Mesendoderm (in vitro differentiated cells): ENCODE measurements around the gene CAST.

ENCODE experiments used
- DNase-seq: peaks from one replicate; pipeline ENCODE4 v3.0.0; 2013
- H2AK5ac ChIP-seq: 2 replicates; pipeline ENCODE4 v1.6.1; 2013; ENCODE audit warnings: low read length, inconsistent platforms
- H2BK120ac ChIP-seq: 2 replicates; pipeline ENCODE4 v1.6.1; 2013; ENCODE audit warnings: low read depth, mild to moderate bottlenecking, low read length, moderate library complexity, mixed read lengths
- H2BK15ac ChIP-seq: replicated peaks from 2 replicates; pipeline ENCODE4 v1.6.1; 2013; ENCODE audit warnings: low read depth, mild to moderate bottlenecking, moderate library complexity
- H2BK5ac ChIP-seq: 2 replicates; pipeline ENCODE4 v1.6.1; 2013; ENCODE audit warnings: low read length, inconsistent platforms
- H3K18ac ChIP-seq: 2 replicates; pipeline ENCODE4 v1.6.1; 2013; ENCODE audit warnings: mild to moderate bottlenecking, low read length, mixed read lengths
- H3K23ac ChIP-seq: one replicate; pipeline ENCODE4 v1.6.1; 2013; ENCODE audit warnings: low read length
- H3K27ac ChIP-seq: 2 replicates; pipeline ENCODE4 v1.5.1; 2013; ENCODE audit warnings: low read depth, mild to moderate bottlenecking, inconsistent platforms, low read length, moderate library complexity
- H3K27me3 ChIP-seq: 2 replicates; pipeline ENCODE4 v1.6.1; 2013; ENCODE audit warnings: low read length, control low read depth, mild to moderate bottlenecking, inconsistent platforms; ENCODE audit not compliant: insufficient read depth, poor library complexity
- H3K36me3 ChIP-seq: 2 replicates; pipeline ENCODE4 v1.6.1; 2013; ENCODE audit warnings: low read length, inconsistent platforms; ENCODE audit not compliant: control insufficient read depth, insufficient read depth
- H3K4ac ChIP-seq: one replicate; pipeline ENCODE4 v1.6.1; 2013; ENCODE audit warnings: low read depth, mild to moderate bottlenecking, low read length, moderate library complexity
- H3K4me1 ChIP-seq: 2 replicates; pipeline ENCODE4 v1.6.1; 2013; ENCODE audit warnings: low read depth, low read length, inconsistent platforms; ENCODE audit not compliant: control insufficient read depth
- H3K4me2 ChIP-seq: 2 replicates; pipeline ENCODE4 v1.6.1; 2013; ENCODE audit warnings: low read length
- H3K4me3 ChIP-seq: 2 replicates; pipeline ENCODE4 v1.5.1; 2013; ENCODE audit warnings: mild to moderate bottlenecking, low read length
- H3K56ac ChIP-seq: one replicate; pipeline ENCODE4 v1.6.1; 2013; ENCODE audit warnings: low read length
- H3K79me1 ChIP-seq: 2 replicates; pipeline ENCODE4 v1.6.1; 2013; ENCODE audit warnings: low read length, inconsistent platforms
- H3K79me2 ChIP-seq: 2 replicates; pipeline ENCODE4 v1.6.1; 2013; ENCODE audit warnings: mild to moderate bottlenecking, low read length; ENCODE audit not compliant: control insufficient read depth, insufficient read depth
- H3K9ac ChIP-seq: 2 replicates; pipeline ENCODE4 v1.6.1; 2013; ENCODE audit warnings: low read length, inconsistent platforms
- H4K5ac ChIP-seq: one replicate; pipeline ENCODE4 v1.6.1; 2013; ENCODE audit warnings: low read length
- H4K8ac ChIP-seq: one replicate; pipeline ENCODE4 v1.6.1; 2013; ENCODE audit warnings: low read depth, mild to moderate bottlenecking, control low read depth, low read length, moderate library complexity
- WGBS: extraction: QIAGEN DNeasy Blood & Tissue Kit; methylation state at CpG from one replicate; pipeline ENCODE4 v1.1.7; 2013; ENCODE audit warnings: low lambda C conversion rate, missing lambda C conversion rate; ENCODE audit not compliant: insufficient coverage; ENCODE audit errors: extremely low coverage; 5-methylcytosine and 5-hydroxymethylcytosine counted together

The CAST gene

DNA sequence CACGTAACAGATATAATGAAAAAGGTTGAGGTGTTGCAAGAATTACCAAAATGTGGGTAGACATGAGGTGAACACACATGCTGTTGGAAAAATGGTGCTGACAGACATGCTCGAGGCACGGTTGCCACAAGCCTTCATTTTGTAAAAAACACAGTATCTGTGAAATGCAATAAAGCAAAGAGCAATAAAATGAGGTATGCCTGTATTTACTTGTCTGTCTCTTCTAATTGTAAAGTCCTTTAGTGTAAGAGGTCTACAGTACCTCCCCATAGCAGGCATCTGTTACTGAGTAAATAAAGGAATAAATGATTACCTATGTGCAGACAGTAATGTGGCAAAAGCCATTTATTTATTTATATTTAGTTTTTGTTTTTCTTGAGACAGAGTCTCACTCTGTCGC, 3.0 kb upstream of the CAST start:
- Histone ChIP-seq H3K79me2 (no peaks in the 10 kb centered on the region), H2BK120ac (no peak overlapping the region), H3K9ac (no peak overlapping the region), H3K18ac (no peak overlapping the region), H3K27ac (no peak overlapping the region), H3K56ac (no peak overlapping the region), H4K5ac (no peak overlapping the region), H3K4me1 (no peaks in the 10 kb centered on the region), H3K4ac (no peak overlapping the region), H4K8ac (no peak overlapping the region), H2BK5ac (no peak overlapping the region), H3K79me1 (no peaks in the 10 kb centered on the region), H3K4me2 (no peak overlapping the region), H3K27me3 (peaks cover 10% of the 10 kb centered on the region), H2AK5ac (no peak overlapping the region), H3K4me3 (no peak overlapping the region), H2BK15ac (no peak overlapping the region), H3K36me3 (no peaks in the 10 kb centered on the region), H3K23ac (no peak overlapping the region)
- no CpG with 5 or more reads among the region's 4 CpGs for WGBS
- no peak for DNase-seq

DNA sequence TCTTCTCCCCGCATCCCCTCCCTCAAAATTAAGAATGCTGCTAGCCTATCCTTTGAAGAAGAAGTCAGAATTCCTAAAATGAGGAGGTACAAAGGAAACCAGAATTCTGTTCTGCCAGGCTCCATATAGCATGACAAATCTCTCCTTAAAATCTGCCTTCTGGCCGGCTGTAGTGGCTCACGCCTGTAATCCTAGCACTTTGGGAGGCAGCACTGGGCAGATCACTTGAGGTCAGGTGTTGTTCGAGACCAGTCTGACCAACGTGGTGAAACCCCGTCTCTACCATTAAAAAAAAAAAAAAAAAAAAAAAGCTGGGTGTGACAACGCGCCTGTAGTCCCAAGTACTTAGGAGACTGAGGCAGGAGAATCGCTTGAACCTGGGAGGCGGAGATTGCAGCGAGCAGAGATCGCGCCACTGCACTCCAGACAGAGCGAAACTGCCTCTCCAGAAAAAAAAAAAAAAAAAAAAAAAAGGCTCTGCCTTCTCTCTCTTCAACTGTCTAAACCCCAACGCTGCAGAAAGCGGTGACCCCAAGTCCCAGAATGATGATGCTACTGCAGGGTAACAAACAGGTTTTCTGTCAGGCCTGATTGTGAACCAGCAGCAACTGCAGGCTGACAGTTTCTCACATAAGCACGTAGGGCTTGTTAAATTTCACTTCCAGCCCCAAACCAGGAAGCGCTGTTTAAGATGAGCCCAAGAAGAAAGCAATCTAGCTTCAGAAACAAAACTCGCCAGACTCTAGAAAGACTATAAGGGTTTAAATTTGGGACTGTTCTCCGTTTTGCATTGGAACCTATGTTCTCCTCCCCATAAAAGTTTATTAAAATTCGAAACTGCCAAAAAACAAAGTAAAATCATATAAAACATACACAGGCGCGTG, 963 bp upstream of the CAST start:
- Histone ChIP-seq H4K5ac (no peak overlapping the region), H2AK5ac (no peak overlapping the region), H4K8ac (no peak overlapping the region), H3K9ac (peak overlapping the region; percentile 37), H3K27me3 (peaks cover 10% of the 10 kb centered on the region), H3K4ac (no peak overlapping the region), H3K4me1 (no peaks in the 10 kb centered on the region), H3K56ac (peak overlapping the region; percentile 67), H2BK15ac (no peak overlapping the region), H3K79me1 (no peaks in the 10 kb centered on the region), H2BK120ac (no peak overlapping the region), H3K36me3 (no peaks in the 10 kb centered on the region), H3K4me3 (peak overlapping the region; percentile 36), H2BK5ac (no peak overlapping the region), H3K18ac (no peak overlapping the region), H3K79me2 (no peaks in the 10 kb centered on the region), H3K4me2 (peak overlapping the region; percentile 71), H3K27ac (no peak overlapping the region), H3K23ac (no peak overlapping the region)
- WGBS, result no CpG with 5 or more reads among the region's 23 CpGs
- DNase-seq, result peak; percentile 31

GRCh38 chr5:96662725-96663518, 746 bp downstream of the CAST start:
- H3K4me2 ChIP-seq, result peak overlapping the region; percentile 95
- no peak overlapping the region for H3K27ac ChIP-seq
- H3K18ac ChIP-seq, result no peak overlapping the region
- peak overlapping the region; percentile 66 for H3K56ac ChIP-seq
- WGBS, result no CpG with 5 or more reads among the region's 60 CpGs
- H2BK120ac ChIP-seq, result no peak overlapping the region
- H2BK15ac ChIP-seq, result no peak overlapping the region
- H4K5ac ChIP-seq, result no peak overlapping the region
- H4K8ac ChIP-seq, result no peak overlapping the region
- no peaks in the 10 kb centered on the region for H3K79me1 ChIP-seq
- H3K4me1 ChIP-seq, result no peaks in the 10 kb centered on the region
- H2AK5ac ChIP-seq, result no peak overlapping the region
- no peak overlapping the region for H3K23ac ChIP-seq
- peaks cover 10% of the 10 kb centered on the region for H3K27me3 ChIP-seq
- no peaks in the 10 kb centered on the region for H3K79me2 ChIP-seq
- peak overlapping the region; percentile 40 for H3K9ac ChIP-seq
- H2BK5ac ChIP-seq, result no peak overlapping the region
- DNase-seq, result peak; percentile 81
- H3K4ac ChIP-seq, result no peak overlapping the region
- H3K36me3 ChIP-seq, result no peaks in the 10 kb centered on the region
- H3K4me3 ChIP-seq, result peak overlapping the region; percentile 67

DNA sequence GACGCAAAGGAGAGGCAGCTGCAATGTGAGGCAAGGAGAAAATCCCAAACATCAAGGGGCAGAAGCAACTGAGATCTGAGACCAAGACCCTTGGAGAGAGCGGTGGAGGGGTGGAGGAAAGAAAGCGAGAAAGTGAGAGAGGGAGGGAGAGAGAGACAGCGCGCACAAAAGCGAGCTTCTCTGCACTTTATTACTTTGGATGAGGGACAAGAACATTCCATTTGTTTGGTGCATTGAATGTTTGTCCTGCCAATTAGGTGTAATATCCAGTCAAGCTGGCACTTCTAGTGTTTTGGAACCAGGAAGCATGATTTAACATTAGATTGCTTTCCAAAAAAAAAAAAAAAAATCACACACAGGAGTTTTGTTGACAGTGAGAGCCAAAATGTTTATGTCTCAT, 1.4 kb downstream of the CAST start:
- Histone ChIP-seq H3K79me2 (no peaks in the 10 kb centered on the region), H3K4ac (no peak overlapping the region), H3K79me1 (no peaks in the 10 kb centered on the region), H4K8ac (no peak overlapping the region), H3K4me2 (peak overlapping the region; percentile 93), H2BK120ac (no peak overlapping the region), H3K36me3 (no peaks in the 10 kb centered on the region), H3K56ac (no peak overlapping the region), H3K23ac (no peak overlapping the region), H4K5ac (no peak overlapping the region), H3K18ac (no peak overlapping the region), H3K27me3 (peaks cover 10% of the 10 kb centered on the region), H2BK15ac (no peak overlapping the region), H2BK5ac (no peak overlapping the region), H2AK5ac (no peak overlapping the region), H3K4me1 (no peaks in the 10 kb centered on the region), H3K9ac (no peak overlapping the region), H3K4me3 (no peak overlapping the region), H3K27ac (no peak overlapping the region)
- no CpG with 5 or more reads among the region's 6 CpGs for WGBS
- DNase-seq, result no peak

DNA sequence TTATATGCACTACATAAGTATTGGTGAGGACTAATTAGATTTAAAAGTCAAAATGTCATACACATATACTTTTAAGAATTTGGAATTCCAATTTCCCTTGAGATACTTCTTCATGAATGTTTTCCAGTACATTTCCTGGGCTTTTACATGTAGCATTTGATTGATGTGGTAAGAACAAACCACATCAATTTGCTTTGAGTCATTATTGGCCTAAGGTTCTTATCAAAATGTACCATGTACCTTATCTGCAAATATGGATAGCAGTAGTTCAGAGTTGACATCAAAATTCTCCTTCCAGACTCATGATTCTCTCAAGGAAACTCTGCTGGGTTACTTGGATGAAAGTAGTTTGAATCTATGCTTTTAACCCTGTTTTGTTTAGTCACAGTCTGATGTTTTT, 2.5 kb downstream of the CAST start:
- Histone ChIP-seq H4K5ac (no peak overlapping the region), H3K4me3 (no peak overlapping the region), H2BK15ac (no peak overlapping the region), H3K4ac (no peak overlapping the region), H3K36me3 (no peaks in the 10 kb centered on the region), H3K27me3 (peaks cover 10% of the 10 kb centered on the region), H2BK120ac (no peak overlapping the region), H3K79me2 (no peaks in the 10 kb centered on the region), H3K4me2 (no peak overlapping the region), H3K18ac (no peak overlapping the region), H3K4me1 (no peaks in the 10 kb centered on the region), H2BK5ac (no peak overlapping the region), H2AK5ac (no peak overlapping the region), H3K79me1 (no peaks in the 10 kb centered on the region), H3K23ac (no peak overlapping the region), H3K56ac (no peak overlapping the region), H3K27ac (no peak overlapping the region), H3K9ac (no peak overlapping the region), H4K8ac (no peak overlapping the region)
- DNase-seq, result no peak
